Measurements from ENCODE around the gene GPRC5C. TPM values are rescaled to one million over a fixed set of nuclear protein-coding genes. Genes with fewer than 3 reads are reported as not detected.

Gene GPRC5C
- total and polyA plus RNA-seq, 2 of the 8 experiments (the other 6 are each of a cell fraction or from before 2014, with no cell fraction given): 18.3 to 55.8 TPM

- H3K27ac ChIP-seq (ENCODE audit: low read depth, low read length): no peak overlapping the region
These were observed 33.0 kb downstream of the GPRC5C start for GRCh38 chr17:74464730-74465377.

More at GRCh38 chr17:74464730-74465377, 33.0 kb downstream of the GPRC5C start:
- Histone ChIP-seq H3K23me2 (ENCODE audit: low read depth, low read length) (peaks cover 26% of the 10 kb centered on the region), H2AK5ac (ENCODE audit: low read depth, low read length) (peak overlapping the region; percentile 79), H3K79me2 (ENCODE audit: control insufficient read depth in 1 of 2, insufficient read depth in 2 of 2, low read length in 2 of 2) (no peaks in the 10 kb centered on the region), H2AFZ (ENCODE audit: low read length) (no peak overlapping the region), H3K79me1 (ENCODE audit: low read depth, low read length) (no peaks in the 10 kb centered on the region), H2BK20ac (ENCODE audit: low read length) (0 out of 2 replicates have a peak overlapping the region, but pooled peaks have one; percentile 0), H3K14ac (ENCODE audit: insufficient read length) (no peak overlapping the region), H2BK12ac (ENCODE audit: low read depth, low read length) (0 out of 2 replicates have a peak overlapping the region, but pooled peaks have one; percentile 12), H3K4ac (replicated peaks; ENCODE audit: insufficient read length, low read depth, low read length) (no peak overlapping the region), H3K4me1 (replicated peaks in 1 of 4; ENCODE audit: control insufficient read depth in 3 of 4, insufficient read depth in 4 of 4, low read length in 3 of 4) (peaks cover 0 to 9% (median 2%) of the 10 kb centered on the region in 4 experiments; a peak in 2 of 7 replicates), H2BK15ac (ENCODE audit: low read length) (peak overlapping the region; percentile 3; the same call in 1 of the 2 replicates), H3K4me3 (ENCODE audit: extremely low read depth in 1 of 4, insufficient read depth in 2 of 4, low read depth in 3 of 4, low read length in 4 of 4) (no peak overlapping the region), H2BK120ac (replicated peaks; ENCODE audit: low read depth, low read length) (no peak overlapping the region), H3K23ac (ENCODE audit: insufficient read length) (no peak overlapping the region), H3K18ac (ENCODE audit: extremely low read depth, low read length) (no peak overlapping the region), H3K27me3 (replicated peaks in 1 of 4; ENCODE audit: control insufficient read depth in 3 of 4, extremely low read depth in 1 of 4, insufficient read depth in 3 of 4, low read length in 3 of 4) (peaks cover 3 to 25% (median 22%) of the 10 kb centered on the region in 4 experiments), H3K56ac (replicated peaks; ENCODE audit: insufficient read length, low read depth, low read length) (peak overlapping the region; percentile 96), H3K9ac (replicated peaks in 1 of 4; ENCODE audit: extremely low read depth in 1 of 4, low read depth in 3 of 4, low read length in 3 of 4) (no peak overlapping the region), H4K91ac (replicated peaks; ENCODE audit: insufficient read length, low read length) (peak overlapping the region; percentile 8), H3K36me3 (ENCODE audit: control insufficient read depth in 2 of 4, insufficient read depth in 4 of 4, low read length in 3 of 4) (no peaks in the 10 kb centered on the region), H4K8ac (ENCODE audit: extremely low read depth, insufficient read depth, low read length) (no peak overlapping the region; the same call in 1 of the 2 replicates), H3K9me3 (ENCODE audit: insufficient read depth in 2 of 2, low read depth in 1 of 2, low read length in 1 of 2) (no peaks in the 10 kb centered on the region), H2BK5ac (ENCODE audit: low read depth, low read length) (no peak overlapping the region; the same call in 1 of the 2 replicates), H4K5ac (ENCODE audit: insufficient read length, low read depth, low read length) (no peak overlapping the region), H3K4me2 (ENCODE audit: insufficient read depth in 1 of 2, low read depth in 2 of 2, low read length in 2 of 2) (no peak overlapping the region; a peak in 1 of 4 replicates), H4K20me1 (replicated peaks in 1 of 2; ENCODE audit: control insufficient read depth in 1 of 2, insufficient read depth in 2 of 2, low read length in 2 of 2) (peaks cover 0 to 8% of the 10 kb centered on the region in 2 experiments)
- CTCF ChIA-PET (ENCODE audit: partially characterized antibody): interaction anchor here (0.9 to 1.3 kb wide), 3 partner anchors 9 to 107 kb away, joined by 3 to 4 read pairs (median 4); no protein-coding TSS in a partner anchor
- DNase-seq (ENCODE audit: low read depth in 1 of 2, low spot score in 2 of 2) (no peak), FAIRE-seq (no peak)
- TF ChIP-seq SRF (IDR thresholded peaks at IDR 0.05; ENCODE audit: low read depth, low read length) (no peak), RNF2 (IDR thresholded peaks at IDR 0.05; ENCODE audit: borderline replicate concordance, low read depth, low read length, missing control alignments, poor library complexity, severe bottlenecking) (no peak), ZNF274 (IDR thresholded peaks at IDR 0.05; ENCODE audit: borderline replicate concordance, extremely low read depth, low read length) (no peak), CBX8 (IDR thresholded peaks at IDR 0.05; ENCODE audit: borderline replicate concordance, low read depth, low read length) (no peak), EGR1 (IDR thresholded peaks at IDR 0.05; ENCODE audit: borderline replicate concordance, low read depth, low read length) (no peak), MAFK (IDR thresholded peaks at IDR 0.05; ENCODE audit: low read depth, low read length) (no peak), CTBP2 (IDR thresholded peaks at IDR 0.05; ENCODE audit: borderline replicate concordance, insufficient read depth, insufficient read length, low read length) (no peak), YY1 (IDR thresholded peaks at IDR 0.05; ENCODE audit: low read depth, low read length) (no peak), SIX5 (IDR thresholded peaks at IDR 0.05; ENCODE audit: low read depth, low read length) (no peak), RAD21 (IDR thresholded peaks at IDR 0.05 in 1 of 2, conservative IDR thresholded peaks at IDR 0.05 in 1 of 2; ENCODE audit: low read depth in 2 of 2, low read length in 2 of 2) (no peak), BCL11A (IDR thresholded peaks at IDR 0.05; ENCODE audit: low read depth in 2 of 2, low read length in 2 of 2) (no peak)
- POLR2A ChIA-PET (ENCODE audit: partially characterized antibody): no interaction called here
- 89 to 100% methylated on average over 1 to 7 of the region's 7 CpGs for WGBS, 2 experiments (ENCODE audit: extremely low coverage in 1 of 2, insufficient coverage in 1 of 2, insufficient read length in 1 of 2, insufficient replicate concordance in 2 of 2, low coverage in 1 of 2, low lambda C conversion rate in 2 of 2, missing lambda C conversion rate in 1 of 2)
